ENCODE results near the gene HS6ST1.
"Not testable (repeated sequence)": the region's sequence is repeated elsewhere in the genome, so short reads cannot be mapped to it uniquely, and the experiment has no call there.

- not testable (repeated sequence) for TF ChIP-seq CTCF (IDR thresholded peaks at IDR 0.05); POLR2AphosphoS5 (IDR thresholded peaks at IDR 0.05); POLR2A (IDR thresholded peaks at IDR 0.05); EP300 (IDR thresholded peaks at IDR 0.05; ENCODE audit: low read depth)
These were observed 53.1 kb downstream of the HS6ST1 start for GRCh38 chr2:128265608-128265993.
